GOT3 (cell line): Measurements from ENCODE around the gene LRRC27.

Source experiments
- DNase-seq: peaks from one replicate; lab custom pipeline; 2025; ENCODE audit warnings: mixed read lengths; lab: John Stamatoyannopoulos, UW

The LRRC27 gene

DNA sequence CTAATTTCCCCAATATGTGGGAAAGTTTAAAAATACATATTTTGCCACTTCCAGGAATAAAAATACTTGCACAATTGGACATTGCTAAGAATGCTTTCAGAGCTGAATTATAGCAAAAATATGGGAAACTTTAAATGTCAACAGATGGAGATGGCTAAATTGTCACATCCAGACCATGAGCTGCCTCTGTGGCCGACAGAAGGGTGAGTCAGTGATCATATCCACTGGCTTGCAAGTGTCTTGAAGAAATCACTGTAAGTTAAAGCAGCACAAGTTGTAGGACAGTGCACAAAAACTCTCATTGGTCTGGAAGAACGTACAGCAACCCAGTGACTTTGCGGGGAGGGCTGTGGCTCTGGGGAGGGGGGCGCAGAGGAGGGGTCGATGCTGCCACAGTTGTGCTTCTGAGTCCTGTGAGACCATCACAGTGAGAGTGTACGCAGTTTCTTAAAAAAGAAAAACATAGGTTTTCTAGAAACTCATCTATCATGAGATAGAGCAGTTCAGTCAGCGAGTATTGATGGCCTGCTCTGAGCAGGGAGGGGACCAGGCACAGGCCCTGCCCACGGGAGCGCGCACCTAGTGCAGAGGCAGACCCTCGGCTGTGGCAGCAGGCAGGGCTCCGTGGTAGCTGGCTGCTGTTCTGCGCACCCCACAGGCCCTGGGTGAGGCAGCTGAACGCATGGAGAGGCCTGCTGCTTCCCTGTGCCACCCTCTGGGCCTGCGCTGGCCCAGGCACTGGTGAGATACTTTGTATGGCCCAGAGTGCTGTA, 25.5 kb downstream of the LRRC27 start:
- DNase-seq = no peak

GRCh38 chr10:132359305-132360040, 27.5 kb downstream of the LRRC27 start:
- DNase-seq = no peak

DNA sequence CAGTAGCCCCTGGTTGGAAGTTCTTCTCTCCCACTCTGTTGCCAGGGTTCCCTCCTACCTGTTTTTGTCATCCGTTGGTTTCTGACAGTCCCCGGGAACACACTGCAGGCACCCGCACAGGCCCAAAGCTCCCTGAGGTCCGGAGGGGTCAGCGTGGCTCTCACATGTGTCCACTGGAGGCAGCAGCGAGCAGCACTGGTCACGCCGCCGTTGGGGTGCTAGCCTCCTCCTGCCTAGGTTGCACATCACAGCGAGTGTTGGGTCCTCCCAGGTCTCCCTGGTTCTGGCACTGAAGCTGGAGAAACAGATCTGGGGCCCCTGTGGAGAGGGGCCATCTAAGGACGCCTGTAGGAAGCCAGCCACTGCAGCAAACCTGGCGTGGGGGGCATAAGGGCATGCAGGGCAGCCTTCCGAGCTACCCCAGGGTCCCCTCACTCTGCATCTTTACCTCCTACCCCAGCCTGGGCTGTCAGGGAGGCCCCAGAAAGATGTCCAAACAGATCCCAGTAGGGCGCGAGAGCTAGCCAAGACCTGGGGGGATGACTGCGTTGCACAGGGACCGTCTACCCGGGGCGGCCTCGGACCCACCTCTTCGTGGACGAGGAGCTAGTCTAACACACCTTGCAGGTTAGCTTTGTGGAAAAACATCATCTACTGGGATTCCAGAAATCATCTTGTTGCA, 28.9 kb downstream of the LRRC27 start:
- no peak for DNase-seq

GRCh38 chr10:132361581-132362101, 29.6 kb downstream of the LRRC27 start:
- DNase-seq = no peak

- DNase-seq = no peak
Observed at GRCh38 chr10:132362151-132362611, 30.2 kb downstream of the LRRC27 start.

DNA sequence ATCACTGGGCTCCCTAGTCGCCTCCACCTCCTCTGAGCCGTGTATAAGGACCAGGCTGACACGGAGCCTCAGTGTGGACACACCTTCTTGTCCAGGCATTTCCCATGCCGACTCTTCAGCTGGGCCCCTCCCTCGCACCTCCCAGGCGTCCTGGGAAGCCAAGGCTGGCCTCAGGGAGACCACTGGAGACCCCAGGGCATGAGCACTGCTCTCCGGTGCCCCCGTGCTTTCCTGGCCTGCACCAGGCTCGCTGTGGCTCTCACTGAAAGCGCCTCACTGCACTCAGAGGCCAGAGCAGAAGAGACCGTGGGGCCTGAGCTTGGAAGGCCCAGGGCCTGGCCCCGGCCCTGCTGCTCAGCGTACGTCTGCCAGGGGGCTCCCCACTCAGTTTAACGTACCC, 31.4 kb downstream of the LRRC27 start:
- no peak for DNase-seq

GRCh38 chr10:132363921-132364593, 32.1 kb downstream of the LRRC27 start:
- DNase-seq = no peak

DNA sequence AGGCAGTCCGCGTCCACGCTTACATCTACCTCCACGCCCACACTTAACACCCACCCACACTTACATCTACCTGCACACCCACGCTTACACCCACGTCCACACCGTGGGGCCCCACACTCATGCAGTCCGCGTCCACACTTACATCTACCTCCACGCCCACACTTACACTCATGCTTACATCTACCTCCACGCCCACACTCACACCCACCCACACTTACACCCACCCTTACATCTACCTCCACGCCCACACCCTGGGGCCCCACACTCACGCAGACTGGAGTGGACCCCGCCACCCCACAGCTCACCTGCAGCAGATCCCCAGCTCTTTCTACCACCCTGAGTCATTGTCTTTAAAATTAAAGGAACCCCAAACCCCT, 32.6 kb downstream of the LRRC27 start:
- DNase-seq = no peak

DNA sequence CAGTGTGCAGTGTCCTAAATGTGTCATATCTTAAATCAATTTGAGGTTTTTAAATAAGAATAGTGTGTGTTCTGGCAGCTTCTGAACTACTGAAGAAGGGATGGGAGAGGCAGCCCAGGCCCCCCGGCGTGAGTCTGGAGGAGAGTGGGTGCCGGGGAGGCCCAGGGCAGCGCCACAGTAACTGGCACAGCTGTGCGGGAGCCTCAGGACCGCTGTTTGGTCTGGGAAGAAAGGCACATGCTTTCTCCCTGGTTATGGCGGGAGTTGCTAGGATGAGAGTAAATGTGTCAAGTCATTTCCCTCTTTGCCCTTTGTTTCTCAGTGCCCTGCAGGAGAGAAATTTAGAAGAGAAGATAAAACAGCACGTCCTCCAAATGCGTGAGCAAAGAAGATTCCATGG, 33.1 kb downstream of the LRRC27 start:
- no peak for DNase-seq

DNA sequence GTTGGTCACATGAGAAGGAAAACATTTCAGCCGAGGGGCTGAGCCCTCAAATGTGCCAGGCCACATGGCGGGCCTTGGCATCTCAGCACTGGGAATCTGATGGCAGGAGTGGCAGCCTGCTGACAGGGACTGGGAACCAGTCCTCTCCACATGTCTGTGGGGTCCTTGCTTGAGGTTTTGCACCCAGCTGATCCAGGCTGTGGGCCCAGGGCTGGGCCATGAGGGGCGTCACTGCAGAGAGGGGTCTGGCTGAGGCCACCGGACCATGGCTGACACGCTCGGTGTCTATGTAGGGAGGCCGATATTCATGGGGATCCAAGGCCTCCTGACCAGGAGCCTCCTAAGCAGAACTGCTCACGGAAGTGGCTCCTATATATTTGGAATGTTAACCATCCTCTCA, 34.0 kb downstream of the LRRC27 start:
- DNase-seq = no peak

GRCh38 chr10:132366499-132366898, 34.5 kb downstream of the LRRC27 start:
- DNase-seq = no peak

- no peak for DNase-seq
Observed at GRCh38 chr10:132368391-132368790, 36.4 kb downstream of the LRRC27 start.

GRCh38 chr10:132368881-132369635, 37.1 kb downstream of the LRRC27 start:
- no peak for DNase-seq

DNA sequence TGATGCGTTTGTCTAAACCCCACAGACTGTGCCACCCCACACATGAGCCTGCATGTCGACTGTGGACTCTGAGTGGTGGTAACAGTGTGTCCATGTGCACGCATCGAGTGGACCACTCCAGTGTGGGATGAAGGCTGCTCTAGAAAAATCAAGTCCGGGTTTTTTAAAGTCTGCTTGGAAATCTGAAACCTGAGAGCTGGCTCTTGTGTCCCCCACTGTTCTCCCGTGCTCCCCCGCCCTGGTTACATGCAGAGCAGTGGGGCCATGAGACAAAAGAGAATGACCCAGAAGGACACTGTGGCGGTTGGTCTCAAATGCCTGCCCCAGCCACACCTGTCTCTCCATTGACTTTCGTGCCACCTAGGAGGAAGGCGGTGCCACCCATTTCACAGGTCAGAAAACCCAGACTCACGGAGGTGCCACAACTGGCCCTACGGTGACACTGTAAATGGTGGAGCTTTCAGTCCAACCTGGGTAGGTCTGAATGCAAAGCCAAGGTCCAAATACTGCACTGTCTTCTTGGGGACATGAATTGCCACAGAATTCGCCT, 37.7 kb downstream of the LRRC27 start:
- DNase-seq = no peak

- DNase-seq = no peak
Observed at GRCh38 chr10:132370426-132371340, 38.7 kb downstream of the LRRC27 start.

DNA sequence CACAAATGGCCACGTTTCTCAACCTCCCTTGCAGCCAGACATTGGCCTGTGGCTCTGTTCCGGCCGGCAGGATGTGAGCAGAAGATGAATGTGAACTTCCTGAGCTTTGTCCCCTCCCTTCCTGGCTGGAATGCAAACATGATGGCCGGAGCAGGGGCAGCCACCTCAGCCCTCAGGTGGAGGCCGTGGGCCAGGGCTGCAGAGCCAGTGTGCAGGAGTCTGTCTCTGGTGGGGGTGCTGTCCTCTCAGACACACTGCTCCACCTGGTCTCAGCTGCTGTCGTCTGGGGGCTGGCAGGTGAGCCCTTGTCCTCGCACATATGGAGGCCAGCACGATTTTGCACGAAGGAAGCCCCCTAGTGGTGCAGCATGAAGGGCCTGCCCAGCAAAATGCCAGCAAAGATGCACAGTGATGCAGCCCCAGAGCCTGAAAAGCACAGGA, 39.7 kb downstream of the LRRC27 start:
- DNase-seq = no peak

DNA sequence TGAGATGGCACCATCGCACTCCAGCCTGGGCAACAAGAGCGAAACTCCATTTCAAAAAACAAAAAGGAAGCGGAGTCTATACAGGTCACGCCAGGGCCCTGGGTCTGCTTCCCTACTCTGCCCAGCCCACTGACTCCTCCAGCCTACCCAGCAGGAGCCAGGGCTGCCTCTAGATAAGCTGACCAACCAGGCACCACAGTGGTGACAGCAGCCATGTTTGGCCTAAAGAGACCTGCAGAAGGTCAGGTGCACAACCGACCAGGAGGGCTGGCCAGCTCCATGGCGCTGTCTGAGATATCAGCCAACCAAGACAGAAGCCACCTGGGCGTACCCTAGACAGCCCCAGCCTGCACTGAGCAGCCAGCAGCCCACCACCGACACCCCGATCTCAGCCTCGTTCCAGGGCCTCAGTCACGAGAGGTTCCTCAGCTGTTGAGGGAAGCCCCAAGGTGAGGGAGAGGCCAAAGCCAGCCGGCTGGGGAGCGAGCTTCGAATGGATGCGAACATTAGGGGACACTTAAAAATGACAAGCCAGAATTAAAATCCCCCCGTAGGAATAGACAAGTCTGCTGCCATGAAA, 40.6 kb downstream of the LRRC27 start:
- no peak for DNase-seq

DNA sequence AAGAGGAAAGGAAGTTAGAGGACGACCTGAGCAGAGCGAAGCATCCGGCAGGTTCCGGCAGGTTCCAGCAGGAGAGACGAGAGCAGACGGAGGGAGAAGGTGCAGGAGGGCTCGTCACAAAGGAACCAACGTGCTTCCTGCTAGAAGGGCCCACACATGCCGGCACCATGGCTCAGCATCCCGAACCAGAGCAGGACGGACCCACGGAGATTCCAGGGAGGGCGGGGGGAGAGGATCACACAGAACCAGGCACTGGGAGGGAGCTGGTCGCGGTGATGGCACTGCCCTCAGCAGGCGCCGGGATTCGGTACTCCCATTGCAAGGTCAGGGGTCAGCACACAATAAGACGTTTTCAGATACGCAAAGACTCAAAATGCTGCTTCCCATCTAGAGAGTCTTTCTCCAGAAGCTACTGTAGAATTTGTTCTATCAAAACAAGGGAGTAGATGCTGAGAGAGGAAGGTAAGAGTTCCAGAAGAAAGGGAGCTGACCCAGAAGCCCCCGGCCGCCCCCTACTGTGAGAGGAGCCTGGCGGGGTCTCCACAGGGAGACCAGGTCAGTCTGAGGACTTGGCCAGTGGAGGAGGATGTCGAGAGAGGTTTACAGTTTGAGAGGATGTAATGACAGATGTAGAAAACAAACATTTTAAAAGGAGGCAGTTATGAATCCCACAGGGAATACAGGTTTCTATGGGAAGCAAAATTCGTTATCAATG, 41.4 kb downstream of the LRRC27 start:
- DNase-seq = no peak

DNA sequence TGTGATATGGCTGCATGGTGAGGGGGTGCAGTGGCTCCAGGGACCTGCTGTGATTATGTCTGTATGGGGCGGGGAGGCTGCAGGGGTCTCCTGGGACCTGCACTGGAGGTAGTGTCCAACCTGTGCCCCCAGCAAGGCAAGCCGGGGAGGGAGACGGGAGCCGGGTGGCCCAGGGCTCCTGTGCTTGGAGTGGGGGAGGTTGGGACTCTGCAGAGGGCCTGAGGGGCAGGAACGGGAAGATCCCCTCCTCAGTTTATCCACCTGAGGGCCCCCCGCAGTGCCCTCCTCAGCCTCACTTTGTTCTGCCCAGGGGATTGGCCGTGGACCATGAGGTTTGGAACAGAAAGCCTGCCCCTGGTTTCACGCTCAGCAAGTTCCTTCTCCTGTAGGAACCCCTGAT, 42.2 kb downstream of the LRRC27 start:
- DNase-seq = no peak
